Epithelial cell of esophagus (primary cell): ENCODE data around the gene NMU.

Source experiments
- DNase-seq: peaks from one replicate; pipeline ENCODE4 v3.0.0; 2010; ENCODE audit warnings: low read depth
- H3K4me3 ChIP-seq: 2 replicates; pipeline ENCODE4 v1.5.1; 2011; ENCODE audit warnings: mild to moderate bottlenecking, low read length, control low read depth
- TF ChIP-seq, protein P1 (sequence below): IDR thresholded peaks from 2 replicates; pipeline ENCODE4 v1.5.1; 2011; ENCODE audit warnings: low read depth, mild to moderate bottlenecking, low read length, control low read depth, inconsistent platforms; ENCODE audit not compliant: insufficient read depth; ENCODE audit errors: missing control alignments

Gene NMU

DNA sequence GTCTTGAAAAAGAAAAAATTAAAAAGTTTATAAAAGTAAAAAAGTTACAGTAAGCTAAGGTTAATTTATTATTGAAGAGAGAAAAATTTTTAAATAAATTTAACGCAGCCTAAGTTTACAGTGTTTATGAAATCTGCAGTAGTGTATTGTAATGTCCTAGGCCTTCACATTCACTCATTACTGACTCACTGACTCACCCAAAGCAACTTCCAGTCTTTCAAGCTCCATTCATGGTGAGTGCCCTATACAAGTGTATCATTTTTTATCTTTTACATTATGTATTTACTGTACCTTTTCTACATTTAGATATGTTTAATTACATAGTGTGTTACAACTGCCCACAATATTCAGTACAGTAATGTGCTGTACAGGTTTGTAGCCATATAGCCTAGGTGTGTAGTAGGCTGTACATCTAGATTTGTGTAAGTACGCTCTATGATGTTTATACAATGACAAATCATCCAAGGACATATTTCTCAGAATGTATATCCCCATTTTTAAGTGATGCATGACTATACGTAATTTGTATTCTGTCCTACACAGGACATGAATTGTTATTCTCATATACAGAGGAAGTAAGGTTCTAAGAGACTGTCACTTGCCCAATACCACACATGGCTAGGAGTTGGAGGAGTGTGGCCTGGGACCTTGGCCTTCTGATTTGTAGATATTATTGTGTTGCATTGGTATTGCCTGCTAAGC lies 24.6 kb downstream of the NMU start:
- TF ChIP-seq, protein P1, sequence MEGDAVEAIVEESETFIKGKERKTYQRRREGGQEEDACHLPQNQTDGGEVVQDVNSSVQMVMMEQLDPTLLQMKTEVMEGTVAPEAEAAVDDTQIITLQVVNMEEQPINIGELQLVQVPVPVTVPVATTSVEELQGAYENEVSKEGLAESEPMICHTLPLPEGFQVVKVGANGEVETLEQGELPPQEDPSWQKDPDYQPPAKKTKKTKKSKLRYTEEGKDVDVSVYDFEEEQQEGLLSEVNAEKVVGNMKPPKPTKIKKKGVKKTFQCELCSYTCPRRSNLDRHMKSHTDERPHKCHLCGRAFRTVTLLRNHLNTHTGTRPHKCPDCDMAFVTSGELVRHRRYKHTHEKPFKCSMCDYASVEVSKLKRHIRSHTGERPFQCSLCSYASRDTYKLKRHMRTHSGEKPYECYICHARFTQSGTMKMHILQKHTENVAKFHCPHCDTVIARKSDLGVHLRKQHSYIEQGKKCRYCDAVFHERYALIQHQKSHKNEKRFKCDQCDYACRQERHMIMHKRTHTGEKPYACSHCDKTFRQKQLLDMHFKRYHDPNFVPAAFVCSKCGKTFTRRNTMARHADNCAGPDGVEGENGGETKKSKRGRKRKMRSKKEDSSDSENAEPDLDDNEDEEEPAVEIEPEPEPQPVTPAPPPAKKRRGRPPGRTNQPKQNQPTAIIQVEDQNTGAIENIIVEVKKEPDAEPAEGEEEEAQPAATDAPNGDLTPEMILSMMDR: no peak
- H3K4me3 ChIP-seq: no peak overlapping the region
- DNase-seq: peak; percentile 89

DNA sequence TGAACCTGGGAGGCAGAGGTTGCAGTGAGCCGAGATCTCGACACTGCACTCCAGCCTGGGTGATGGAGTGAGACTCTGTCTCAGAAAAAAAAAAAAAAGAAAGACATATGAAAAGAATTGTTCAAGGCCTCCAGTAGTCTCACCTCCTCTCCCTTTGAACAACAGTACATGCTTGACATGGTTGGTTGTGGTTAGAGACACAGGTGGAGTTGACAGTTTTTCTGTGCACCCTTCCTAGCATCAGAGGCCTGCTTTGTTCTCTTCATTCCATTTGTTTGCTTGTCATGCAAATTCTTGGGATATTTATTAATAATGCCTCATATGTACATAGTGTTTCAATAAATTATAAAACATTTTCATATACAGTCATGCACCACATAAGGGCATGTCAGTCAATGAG lies 25.7 kb downstream of the NMU start:
- no peak for DNase-seq
- TF ChIP-seq, protein P1: no peak
- H3K4me3 ChIP-seq: no peak overlapping the region

DNA sequence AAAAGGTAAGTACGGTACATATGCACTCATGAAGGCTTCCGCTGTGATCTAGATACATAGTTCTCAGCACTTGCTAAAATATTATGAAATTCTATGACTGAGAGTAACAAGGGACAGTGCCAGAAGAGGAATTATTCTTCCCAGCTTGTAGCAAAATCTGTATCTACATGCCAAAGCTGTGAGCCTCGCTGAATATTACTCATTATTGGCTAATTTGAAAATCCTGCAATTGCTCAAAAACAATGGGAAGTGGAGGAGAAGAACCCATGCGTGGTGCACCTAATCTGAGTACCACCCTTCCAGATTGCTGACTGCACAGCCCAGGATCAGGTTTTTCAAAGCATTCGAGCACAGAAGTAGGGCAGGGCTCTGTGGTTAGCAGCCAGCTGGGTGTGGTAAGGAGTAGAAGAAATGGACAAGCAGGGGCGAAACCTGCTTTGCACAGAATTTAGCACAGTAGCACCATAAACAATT lies 26.7 kb downstream of the NMU start:
- no peak overlapping the region for H3K4me3 ChIP-seq
- peak; percentile 100 for DNase-seq
- TF ChIP-seq, protein P1: no peak

DNA sequence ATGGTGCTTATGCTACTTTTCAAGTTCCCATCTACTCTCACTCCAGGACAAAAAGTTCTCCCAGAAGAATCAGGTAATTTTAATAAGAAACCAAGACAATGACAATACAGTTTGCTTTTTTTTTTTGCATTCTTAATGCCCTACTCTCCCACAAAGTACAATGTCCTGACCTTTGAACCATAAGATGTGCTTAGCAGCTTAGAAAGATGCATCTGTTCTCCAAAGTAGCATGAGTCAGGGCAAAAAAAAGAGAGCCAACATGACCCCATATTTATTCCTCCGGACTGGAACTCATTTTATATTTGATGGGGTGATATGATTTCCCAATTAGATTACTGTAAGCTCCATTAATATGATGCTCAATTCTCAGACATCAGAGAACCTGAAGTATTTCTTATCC lies 27.5 kb downstream of the NMU start:
- TF ChIP-seq, protein P1: no peak
- DNase-seq: peak; percentile 16
- no peak overlapping the region for H3K4me3 ChIP-seq

DNA sequence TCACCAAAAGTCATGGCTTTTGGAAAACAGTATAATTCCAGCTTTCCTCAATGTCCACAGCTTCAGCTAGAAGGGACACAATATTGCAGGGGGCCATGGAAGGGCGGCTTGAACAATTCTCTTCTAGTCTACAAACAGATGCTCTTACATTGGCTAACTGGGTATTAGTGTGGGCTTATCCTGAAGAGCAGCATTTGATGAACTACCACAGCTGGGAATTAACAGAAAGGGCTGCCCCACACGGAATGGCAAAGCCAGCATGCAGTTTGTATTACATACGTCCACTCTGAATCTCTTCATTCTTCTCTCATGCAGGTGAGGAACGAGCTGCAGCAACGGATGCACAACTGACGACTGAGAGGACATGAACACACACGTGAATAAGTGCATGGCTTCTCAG lies 31.1 kb downstream of the NMU start:
- TF ChIP-seq, protein P1: no peak
- no peak overlapping the region for H3K4me3 ChIP-seq
- DNase-seq: no peak

DNA sequence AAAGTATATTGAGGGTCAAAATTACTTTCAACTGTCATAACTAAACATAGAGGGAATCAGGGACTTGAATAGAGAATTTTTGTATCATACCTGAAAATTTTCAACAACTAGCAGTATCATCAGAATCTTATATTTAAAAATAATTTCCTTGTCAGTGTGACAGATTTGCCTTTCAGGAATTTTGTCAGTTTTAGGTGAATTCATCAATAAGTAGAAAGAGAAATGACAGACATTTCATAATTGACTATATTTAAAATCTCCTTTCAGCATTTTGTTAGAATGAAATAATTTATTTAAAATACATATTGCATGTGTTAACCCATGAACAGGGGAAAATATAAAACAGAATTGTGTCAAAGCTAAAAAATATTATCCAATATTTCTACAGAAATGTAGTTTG lies 35.5 kb downstream of the NMU start:
- TF ChIP-seq, protein P1: no peak
- no peak for DNase-seq
- no peak overlapping the region for H3K4me3 ChIP-seq

DNA sequence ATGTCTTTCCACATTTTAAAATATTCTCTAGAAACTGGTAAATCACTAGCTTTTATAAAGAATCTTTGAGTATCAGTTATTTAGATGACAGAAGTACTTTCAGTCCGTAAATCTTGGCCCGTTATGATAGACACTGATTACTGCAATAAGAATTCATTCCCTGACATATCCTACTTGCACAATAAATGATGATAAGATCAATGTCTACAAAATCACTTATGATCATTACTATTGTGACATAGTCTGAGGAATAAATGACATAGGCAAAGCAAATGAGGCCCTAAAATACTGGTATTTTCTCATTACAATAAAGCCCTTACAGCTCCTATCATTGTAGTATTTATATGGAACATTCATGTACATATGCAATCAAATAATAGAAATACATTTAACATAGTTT lies 37.5 kb downstream of the NMU start:
- no peak overlapping the region for H3K4me3 ChIP-seq
- TF ChIP-seq, protein P1: no peak
- no peak for DNase-seq
